GM19099 (cell line): Measurements from ENCODE around the gene TMEM176A.

Experiments
- POLR2A ChIP-seq: IDR thresholded peaks from 3 replicates; pipeline ENCODE4 v1.6.1; 2011; ENCODE audit warnings: low read depth; ENCODE audit not compliant: insufficient read length; ENCODE audit errors: extremely low read depth

The TMEM176A gene

GRCh38 chr7:150829426-150829825 is 28.9 kb downstream of the TMEM176A start:
- no peak for TF ChIP-seq POLR2A

- TF ChIP-seq POLR2A, result no peak
These were observed 30.4 kb downstream of the TMEM176A start for GRCh38 chr7:150830937-150831336.

- no peak for TF ChIP-seq POLR2A
These were observed 31.3 kb downstream of the TMEM176A start for GRCh38 chr7:150831851-150832250.

GRCh38 chr7:150835019-150835418 is 34.5 kb downstream of the TMEM176A start:
- TF ChIP-seq POLR2A, result no peak

- no peak for TF ChIP-seq POLR2A
These were observed 35.2 kb downstream of the TMEM176A start for GRCh38 chr7:150835702-150836280.

- no peak for TF ChIP-seq POLR2A
These were observed 38.5 kb downstream of the TMEM176A start for GRCh38 chr7:150838965-150839650.

- no peak for TF ChIP-seq POLR2A
These were observed 41.4 kb downstream of the TMEM176A start for GRCh38 chr7:150842018-150842417.

GRCh38 chr7:150842716-150843115 is 42.1 kb downstream of the TMEM176A start:
- TF ChIP-seq POLR2A, result no peak

GRCh38 chr7:150845421-150845861 is 44.9 kb downstream of the TMEM176A start:
- TF ChIP-seq POLR2A, result no peak

GRCh38 chr7:150846291-150847115 is 45.9 kb downstream of the TMEM176A start:
- TF ChIP-seq POLR2A, result no peak

GRCh38 chr7:150847536-150847935 is 47.0 kb downstream of the TMEM176A start:
- TF ChIP-seq POLR2A, result no peak

GRCh38 chr7:150848111-150848510 is 47.5 kb downstream of the TMEM176A start:
- TF ChIP-seq POLR2A, result no peak

- no peak for TF ChIP-seq POLR2A
These were observed 48.1 kb downstream of the TMEM176A start for GRCh38 chr7:150848561-150849115.

GRCh38 chr7:150849204-150849775 is 48.7 kb downstream of the TMEM176A start:
- TF ChIP-seq POLR2A, result no peak

- TF ChIP-seq POLR2A, result no peak
These were observed 49.7 kb downstream of the TMEM176A start for GRCh38 chr7:150850273-150850672.
